Amniotic epithelial cell (primary cell): ENCODE measurements around the gene MYO18A.
A peak's percentile ranks its signal among the peaks of the same experiment; 100 is the strongest.
"Not testable (repeated sequence)": the region's sequence is repeated elsewhere in the genome, so short reads cannot be mapped to it uniquely, and the experiment has no call there.

ENCODE experiments used
- DNase-seq: peaks from one replicate; pipeline ENCODE4 v3.0.0-alpha.2; 2010; ENCODE audit warnings: low read depth

The MYO18A gene

DNA sequence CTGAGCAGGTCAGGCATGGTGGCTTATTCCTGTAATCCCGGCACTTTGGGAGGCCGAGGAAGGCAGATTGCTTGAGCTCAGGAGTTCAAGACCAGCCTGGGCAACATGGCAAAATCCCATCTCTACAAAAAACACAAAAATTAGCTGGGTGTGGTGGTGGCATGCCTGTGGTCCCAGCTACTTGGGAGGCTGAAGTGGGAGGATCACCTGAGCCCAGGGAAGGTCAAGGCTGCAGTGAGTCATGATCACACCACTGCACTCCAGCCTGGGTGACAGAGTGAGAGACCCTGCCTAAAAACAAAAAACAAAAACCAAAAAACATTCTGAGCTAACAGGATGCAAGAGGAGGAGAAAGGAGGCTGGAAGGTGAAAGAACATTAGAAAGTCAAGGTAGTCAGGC lies 33.0 kb downstream of the MYO18A start:
- DNase-seq, result not testable (repeated sequence)

DNA sequence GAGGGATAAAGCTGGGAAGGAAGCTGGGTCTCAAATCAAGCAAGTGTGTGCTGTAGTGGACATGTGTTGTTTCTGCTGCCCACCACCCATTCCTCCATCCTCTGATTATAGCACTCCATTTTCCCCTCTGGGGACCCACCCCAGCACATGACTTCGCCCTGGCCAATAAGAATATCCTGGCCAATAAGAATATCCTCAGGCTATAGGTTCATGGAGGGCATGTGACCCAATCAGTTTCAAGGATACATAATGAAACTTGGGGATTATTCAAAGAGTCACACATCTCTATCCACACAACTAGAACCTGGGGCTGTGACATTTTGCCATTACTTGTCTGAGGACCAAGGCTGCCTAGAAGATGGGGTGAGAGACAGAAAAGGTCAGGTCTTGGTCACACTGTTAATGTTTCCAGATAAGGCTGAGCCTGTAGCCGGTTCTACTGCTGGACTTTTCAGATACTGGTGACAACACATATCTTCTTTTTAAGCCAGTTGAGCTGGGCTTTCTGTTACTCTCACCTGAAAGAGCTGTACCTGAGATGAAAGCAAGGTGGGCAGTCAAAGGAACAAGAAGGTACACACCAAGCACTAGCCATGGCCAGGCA lies 33.7 kb downstream of the MYO18A start:
- DNase-seq, result no peak

DNA sequence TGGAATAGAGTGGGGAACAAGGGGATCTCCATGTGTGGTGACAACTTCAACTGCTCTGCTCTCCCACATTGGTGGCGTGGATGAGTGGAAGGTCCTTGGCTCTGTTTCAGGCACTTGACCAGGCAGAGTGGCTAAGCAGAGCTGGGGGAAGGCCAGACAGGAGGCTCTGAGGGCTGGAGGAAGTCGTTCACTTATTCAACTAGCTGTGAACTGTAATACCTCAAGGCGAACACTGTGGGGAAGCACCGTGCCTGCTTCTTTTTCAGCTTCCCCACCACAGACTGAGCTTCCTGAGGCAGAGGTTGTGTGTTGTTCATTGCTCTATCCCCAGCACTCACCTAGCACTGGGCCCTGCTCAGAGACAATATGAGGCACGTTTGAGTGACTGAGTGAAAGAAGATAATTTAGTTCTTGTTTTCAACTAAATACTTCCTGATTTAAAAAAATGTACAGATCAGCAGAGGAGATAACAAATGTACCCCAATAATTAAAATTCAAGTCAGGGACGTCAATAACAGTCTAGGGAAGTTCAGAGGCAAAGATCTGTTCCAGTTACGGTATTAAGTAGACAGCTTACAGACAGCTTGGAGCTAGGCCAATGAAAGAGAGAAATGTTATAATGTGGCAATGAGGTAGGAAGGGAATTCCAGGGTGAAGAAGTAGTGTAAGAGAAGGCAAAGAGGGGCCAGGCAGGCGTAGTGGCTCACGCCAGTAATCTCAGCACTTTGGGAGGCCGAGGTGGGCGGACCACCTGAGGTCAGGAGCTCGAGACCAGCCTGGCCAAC lies 34.7 kb downstream of the MYO18A start:
- peak; percentile 84 for DNase-seq

DNA sequence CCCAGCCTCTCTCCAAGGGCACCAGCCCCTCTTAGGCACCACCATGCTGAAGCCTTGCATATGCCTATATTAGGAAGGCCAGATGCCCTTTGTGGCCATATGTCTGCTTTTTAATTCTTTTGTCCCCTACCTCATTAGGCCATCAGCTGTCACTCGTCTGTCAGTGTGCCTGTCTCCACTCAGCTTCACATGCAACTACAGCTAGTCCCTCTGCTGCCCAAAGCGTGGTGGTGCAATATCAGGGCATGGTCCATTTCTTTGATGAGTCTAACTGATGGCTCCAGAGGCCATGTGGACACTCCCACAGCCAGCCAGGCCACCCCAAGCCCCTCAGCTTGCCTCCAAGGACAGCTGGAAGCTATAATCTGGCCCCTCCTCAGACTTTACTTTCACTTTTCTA lies 36.3 kb downstream of the MYO18A start:
- peak; percentile 31 for DNase-seq

DNA sequence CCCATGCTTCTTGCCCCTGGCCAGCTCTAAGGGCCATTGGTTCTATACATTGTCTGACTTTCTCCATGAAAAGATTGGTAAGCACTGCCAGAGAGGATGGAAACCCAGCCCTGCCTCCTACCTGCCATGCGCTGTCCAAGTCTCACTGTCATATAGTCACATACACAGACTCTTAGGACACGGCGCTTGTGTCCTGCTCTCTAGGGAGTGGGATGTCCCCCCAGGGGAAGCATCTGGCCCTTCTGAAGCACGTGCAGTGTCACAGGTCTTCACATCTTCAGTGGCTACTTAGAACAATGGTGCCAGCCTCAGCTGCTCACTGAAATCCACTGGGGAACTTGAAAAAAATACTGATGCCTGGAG lies 38.7 kb downstream of the MYO18A start:
- DNase-seq, result no peak

DNA sequence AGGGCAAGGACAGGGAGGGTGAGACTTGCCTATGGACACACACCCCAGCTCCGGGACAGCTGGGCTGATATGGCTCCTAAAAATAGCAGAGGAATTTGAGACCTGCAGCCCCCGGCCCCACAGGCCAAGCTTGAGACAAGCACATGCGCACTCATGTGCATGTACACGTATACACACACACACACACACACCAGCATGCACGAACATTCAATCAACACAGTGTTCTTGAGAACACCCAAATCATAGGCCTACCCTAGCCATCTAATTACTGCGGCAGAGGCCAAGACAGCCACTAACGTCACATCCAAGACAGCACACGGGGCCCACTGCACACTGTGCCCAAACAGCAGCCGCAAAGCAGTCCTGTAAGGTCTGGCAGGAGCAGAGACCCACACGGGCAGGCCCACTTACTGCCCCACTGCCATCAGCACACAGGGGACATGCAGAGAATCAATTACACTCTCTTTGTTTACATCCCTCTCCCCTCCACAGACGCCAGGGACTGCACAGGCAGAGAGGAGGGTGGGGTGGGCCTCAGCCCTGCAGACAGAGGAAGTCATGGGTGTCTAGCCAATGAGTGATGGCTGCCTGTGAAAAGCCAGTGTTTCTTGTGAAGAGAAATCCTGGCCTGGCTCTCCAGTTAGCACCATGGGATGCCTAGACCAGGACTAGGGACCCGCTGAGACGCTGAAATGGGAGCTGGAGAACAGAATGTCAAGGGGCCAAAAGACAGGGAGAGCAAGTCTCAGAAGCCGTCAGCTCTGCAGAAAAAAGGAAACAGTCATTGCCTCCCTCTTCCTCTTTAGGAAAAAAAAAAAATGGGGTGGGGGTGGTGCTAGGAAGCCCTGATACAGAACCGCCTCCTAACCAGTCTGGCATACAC lies 39.3 kb downstream of the MYO18A start:
- DNase-seq, result no peak

DNA sequence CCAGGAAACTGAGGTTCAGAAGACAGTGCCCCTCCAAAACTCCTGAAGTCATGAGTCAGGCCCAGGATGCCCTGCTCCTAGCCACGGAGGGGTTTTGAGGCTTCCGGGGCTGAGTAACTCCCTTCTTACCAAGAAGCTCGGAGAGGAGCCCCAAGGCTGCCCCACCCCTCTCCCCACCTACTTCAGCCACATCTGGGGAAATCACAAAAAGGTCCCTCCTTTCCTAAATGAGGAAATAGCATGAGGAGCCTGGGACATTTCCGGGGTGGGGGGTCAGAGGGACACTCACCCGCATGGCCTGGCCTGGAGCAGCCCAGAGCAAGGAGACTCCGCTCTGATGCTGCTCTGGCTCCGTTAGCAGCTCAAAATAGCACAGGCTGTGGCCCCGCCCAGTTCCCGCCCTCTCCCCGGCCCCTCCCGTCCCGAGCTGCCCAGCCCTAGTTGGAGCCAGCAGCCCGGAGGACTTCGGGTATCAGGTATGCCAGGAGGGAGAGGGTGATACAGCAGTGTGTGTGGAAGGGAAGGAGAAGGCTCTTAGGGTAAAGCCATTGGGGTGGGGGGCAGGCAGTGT lies 40.1 kb downstream of the MYO18A start:
- peak; percentile 44 for DNase-seq

DNA sequence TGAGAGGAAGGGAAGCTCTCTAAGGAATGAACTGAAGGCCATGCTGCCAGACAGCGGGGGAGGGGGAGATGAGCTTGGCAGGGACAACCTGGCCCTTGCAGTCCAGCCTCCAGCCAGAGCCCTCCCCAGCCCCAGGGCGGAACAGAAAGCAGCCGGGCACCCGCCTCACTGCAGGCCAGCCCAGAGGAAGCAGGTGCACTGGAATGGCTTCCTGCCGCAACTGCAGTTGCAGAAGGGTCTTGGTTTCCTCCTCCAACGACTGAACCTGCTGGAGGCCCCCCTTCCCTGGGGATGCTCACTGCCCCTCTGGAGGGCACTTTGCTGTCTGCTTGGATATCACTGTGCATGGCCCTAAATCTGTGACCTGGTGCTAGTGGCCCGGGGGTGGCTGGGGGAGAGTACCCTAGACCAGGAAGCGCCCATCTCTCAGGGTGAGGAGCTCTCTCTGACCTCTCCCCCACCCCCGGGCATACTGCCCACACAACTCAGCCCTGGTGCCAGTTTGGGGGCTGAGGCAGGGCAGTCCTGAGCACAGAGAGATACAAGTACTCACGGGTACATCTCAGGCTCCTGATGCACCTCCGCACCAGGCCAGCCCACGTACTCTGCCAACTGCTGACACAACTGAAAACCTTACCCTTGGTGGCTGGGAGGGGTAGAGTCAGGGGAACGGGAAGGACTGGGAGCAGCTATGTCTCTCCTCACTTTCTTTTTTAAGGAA lies 41.1 kb downstream of the MYO18A start:
- no peak for DNase-seq

DNA sequence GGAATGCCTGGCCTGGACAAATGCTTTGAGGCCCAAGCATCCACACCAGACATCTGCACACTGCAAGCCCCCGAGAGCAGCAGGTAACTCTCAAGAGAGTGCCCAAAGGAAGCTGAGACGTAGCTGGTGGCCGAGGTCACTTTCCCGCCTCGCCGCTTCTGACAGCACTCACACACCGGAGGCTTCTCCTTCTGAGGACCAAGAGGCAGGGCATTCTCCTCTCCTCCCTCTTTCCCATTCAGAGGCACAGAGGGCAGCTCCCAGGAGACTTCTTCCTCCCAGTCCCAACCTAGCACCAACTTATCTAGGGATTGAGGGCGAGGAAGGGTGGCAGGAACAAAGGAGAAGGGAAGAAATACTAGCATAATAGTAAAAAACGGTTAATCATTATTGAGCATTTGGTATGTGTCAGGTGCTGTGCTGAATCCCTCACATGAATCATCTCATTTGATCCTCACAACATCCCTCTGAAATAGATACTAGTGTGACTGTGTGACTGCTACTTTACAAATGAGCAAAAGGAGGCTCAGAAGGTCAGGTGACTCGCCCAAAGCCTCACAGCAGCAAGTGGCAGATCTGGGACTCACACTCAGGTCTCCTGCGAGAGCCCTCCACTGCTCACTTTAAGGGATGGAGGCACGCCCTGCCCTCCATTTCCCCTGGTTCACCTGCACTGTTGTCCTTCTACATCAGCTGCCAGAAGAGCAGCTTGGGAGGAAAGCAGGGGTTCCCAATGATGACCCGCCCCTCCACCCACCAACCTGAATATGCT lies 41.8 kb downstream of the MYO18A start:
- no peak for DNase-seq

DNA sequence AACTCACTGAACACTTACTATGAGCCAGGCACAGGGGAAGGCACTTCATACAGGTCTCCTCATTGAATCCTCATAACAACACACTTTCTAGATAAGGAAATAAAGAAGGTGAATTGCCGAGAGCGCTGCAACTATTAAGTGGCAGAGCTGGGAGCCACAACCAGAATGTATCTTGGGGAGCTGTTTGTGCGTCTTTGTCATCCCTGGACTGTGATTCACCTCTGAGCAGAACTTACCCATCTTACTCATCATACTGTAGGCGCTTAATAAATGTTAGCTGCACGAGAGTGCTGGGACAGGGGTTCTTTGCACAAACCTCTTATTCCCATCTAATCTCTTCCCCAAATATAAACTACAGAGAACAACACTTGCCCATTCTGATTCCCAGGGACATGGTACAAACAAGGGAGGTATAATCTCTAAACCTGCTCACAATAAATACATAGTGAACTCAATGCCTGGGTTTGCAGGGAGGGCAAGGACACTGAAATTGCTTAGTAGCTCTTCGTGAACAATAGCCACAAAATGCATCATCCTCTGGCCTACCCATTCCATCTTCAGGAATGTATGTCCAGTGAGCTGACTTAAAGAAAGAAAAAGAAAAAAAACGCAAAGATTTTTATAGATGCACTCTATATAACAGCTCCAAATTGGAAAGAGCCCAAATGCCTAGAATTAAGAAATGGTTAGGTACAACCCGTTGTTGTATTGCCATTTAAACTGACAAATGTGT lies 43.0 kb downstream of the MYO18A start:
- DNase-seq, result peak; percentile 66

DNA sequence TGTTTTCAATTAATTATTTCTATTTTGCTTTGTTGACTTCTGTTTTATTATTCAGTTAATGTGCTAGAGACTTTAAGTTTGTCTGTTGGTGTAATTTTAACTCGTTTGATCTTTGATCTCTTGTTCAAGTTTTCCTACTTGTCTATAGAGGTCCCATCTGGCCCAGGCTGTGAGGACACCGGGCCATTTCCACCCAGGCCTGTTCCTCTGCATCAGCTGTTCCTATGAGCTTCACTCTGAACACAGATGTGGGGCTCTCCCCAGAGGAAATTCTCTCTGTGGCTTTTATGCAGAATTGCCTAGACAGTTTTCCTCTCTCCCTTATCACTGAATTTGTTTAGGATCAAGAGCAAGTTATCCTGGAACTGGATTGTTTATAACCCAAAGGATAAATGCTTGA lies 44.7 kb downstream of the MYO18A start:
- DNase-seq, result no peak

DNA sequence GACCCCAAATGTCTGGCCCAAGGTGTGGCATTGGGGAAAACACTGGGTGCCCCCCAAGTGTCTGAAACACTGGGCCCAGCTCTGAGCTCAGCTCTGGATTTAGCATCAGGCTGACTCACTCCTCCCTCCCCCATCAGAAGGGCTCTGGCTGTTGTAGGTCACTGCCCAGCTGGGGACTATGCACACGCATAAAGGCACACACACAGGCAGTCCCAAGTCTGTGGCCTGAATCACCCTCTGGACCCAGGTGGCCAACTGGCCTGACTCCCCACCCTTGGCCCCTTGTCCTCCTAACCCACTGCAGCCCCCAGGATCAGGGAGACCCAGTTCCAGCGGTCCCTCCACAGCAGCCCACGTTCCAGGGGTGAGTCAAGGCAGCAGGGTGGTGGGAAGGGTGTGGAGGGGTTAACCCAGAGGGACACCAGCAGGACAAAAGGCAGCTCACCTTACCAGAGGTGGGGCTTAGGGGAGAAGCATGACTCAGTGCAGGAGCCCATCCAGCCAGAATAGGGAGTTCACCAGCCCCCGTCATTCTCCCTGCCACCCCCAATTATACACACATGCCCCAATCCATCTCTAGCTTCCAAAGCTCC lies 47.0 kb downstream of the MYO18A start:
- DNase-seq, result peak; percentile 70

DNA sequence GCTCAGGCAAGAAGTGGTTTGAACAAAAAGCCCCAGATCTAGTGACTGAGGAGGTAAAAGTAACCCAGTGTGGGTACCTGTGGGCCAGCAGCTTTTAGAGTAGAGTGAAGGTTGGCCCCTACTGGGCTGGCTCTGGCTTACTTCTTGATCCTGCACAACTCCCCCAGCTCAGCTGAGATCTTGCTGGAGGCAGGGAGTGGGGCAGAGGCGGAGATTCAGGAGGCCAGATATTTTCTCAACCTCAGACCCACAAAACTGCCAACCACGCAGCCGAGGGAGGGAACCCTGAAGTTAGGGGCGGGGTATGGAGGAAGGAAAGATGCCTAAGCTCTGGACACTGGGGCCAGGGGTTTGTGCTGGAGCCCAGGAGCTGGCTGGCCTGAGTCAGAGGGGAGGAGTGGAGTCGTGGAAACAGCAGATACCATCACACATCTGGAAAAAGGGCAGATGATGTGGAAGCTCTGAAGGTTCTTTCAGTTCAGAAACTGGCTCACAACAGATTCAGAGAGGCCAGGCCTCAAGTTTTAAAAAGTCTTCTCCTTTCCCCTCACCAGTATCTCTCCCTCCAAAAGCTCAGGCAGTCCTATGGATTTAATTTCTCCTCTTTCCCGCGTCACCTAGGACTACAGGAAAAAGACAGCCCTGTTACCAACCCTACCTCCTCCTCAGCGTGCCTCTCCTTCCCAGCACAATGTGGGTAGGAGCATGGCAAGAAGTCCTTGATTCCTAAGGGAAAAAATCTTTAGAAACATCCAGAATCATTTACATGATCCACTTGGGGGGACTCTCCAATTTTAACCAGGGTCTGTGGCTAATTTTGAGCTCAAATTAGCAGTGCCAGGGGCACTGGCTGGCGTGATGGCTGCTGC lies 48.1 kb downstream of the MYO18A start:
- peak; percentile 97 for DNase-seq

DNA sequence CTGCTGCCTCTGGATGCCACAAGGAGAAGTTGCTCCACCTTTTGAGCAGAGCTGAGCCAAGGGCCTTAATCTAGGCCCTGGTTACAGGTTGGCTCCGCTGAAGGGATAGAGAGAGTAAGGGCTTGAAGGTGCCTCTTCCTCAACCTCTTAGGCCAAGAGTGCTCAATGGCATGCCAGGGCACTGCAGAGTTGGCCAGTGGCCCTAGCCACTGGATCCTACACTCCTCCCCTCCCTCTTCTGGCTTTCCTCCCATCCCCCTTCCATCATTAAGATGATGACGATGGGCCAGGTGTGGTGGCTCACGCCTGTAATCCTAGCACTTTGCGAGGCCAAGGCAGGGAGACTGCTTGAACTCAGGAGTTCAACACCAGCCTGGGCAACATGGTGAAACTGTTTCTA lies 50.5 kb downstream of the MYO18A start:
- no peak for DNase-seq

DNA sequence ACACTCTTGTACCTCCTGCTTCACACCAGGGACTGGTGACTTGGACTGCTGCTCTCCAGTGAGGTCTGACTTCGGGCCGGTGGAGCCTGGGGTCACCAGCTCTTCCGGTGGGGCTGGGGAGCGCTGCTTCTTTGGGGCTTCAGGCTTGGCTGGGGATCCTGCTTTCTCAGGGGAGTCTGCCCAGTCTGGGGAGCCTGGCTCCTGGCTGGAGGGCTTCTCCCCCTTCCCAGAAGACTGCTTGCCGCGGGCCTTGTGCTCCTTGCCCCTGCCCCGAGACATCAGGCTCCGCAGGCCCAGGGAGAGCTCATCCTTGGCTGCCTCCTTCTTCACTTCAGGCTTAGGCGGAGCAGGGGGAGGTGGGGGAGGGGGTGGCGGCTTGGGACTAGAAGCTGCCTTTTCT lies 52.4 kb downstream of the MYO18A start:
- DNase-seq, result no peak

DNA sequence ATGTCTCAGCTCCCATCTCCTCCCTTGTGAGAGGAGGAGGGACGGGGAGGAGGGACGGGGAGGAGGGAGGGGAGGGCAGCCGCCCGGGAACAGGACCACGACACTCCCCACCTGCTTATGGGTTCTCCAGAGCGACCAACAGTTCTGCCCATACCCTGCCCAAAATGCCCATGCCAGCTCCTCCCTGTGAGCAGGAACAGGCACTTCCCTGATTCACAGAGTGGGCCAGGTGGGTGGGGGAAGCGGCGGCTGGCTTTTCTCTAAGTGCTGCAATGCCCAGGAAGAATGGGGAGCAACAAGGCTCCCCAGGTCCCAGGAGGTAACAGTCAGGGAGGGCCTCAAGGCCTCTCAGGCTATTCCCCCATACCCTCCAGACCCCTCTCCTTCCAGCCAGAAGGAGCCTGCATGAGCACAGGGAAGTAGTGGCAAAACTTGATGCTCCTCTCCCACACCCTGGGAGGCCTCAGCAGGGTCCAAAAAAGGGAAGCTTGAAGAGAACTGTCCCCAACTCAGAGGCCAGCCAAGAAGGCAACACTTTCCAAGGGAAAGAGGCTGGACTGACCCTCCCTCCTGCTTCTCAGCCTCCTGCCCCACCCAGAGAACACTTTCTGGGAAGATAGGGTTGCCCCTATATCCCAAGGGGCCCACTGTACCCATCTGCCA lies 53.8 kb downstream of the MYO18A start:
- no peak for DNase-seq

DNA sequence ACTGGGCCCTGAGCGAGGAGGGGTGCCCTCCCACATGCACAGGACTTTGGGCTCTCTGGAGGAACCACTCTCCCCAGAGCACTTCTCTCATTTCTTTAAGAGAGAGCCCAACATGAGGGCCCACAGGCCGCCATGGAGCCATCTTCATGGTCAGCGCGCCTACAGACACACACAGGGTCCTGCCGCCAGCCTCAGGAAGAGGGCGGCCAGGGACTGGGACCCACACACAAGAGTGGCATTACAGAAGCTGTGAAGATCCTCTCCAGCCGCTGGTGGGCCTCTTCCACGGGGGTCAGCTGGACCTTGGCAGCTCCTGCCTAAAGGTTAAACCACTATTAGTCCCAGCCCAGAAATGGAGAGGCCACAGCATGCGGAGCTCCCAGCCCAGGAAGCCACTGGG lies 54.5 kb downstream of the MYO18A start:
- DNase-seq, result no peak

DNA sequence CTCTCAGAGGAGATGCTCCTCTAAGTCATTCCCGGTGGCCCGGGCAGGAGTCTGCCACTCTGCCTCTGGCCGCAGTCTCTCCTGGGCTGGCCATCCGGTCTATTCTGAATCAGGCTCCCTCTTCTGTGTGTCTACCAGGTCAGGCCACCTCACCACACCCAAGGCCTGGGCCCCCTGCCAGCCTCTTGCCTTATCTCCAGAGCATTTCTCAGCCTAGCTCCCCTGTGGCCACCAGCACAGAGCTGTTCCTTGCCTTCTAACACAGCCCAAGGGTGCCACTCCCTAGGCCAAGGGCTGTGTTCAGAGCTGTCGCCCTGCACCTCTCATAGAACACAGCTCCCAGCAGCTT lies 55.3 kb downstream of the MYO18A start:
- DNase-seq, result no peak
